ENCODE measurements around the gene PGGT1B.
"Not testable (repeated sequence)": the region's sequence is repeated elsewhere in the genome, so short reads cannot be mapped to it uniquely, and the experiment has no call there.

The PGGT1B gene

DNA sequence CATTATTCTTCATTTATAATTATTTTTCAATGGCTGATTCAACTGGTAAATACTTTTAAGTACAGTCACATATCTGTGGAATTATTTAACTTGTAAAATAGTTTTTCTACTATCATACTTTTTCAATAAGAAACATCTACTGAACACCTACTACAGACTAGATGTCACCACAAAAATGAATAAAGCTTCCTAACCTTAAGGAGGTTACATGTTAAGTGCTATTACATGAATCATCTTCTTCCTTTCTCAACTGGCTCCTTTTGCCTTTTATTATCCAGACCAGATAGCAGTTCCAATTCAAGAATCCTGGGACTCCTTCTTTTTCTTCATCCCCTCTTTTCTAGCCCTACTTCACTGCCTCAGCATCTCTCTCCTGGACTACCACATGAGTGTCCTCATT lies 4.7 kb downstream of the PGGT1B start:
- no peak for DNase-seq

DNA sequence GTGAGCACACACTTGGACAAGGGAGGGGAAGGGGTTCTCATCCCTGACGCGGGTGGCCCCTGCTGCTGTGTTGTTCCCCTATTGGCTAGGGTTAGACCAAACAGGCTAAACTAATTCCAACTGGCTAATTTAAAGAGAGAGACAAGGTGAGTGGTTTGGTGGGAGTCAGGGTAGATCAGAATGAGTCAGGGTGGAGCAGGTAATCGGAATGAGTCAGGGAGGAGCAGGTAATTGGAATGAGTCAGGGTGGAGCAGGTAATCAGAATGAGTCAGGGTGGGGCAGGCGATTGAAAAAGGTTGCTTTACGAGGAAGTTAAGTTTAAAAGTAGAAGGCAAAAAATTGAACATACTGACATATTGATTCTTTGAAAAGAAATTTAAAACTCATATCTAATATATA lies 13.3 kb downstream of the PGGT1B start:
- DNase-seq = not testable (repeated sequence)

DNA sequence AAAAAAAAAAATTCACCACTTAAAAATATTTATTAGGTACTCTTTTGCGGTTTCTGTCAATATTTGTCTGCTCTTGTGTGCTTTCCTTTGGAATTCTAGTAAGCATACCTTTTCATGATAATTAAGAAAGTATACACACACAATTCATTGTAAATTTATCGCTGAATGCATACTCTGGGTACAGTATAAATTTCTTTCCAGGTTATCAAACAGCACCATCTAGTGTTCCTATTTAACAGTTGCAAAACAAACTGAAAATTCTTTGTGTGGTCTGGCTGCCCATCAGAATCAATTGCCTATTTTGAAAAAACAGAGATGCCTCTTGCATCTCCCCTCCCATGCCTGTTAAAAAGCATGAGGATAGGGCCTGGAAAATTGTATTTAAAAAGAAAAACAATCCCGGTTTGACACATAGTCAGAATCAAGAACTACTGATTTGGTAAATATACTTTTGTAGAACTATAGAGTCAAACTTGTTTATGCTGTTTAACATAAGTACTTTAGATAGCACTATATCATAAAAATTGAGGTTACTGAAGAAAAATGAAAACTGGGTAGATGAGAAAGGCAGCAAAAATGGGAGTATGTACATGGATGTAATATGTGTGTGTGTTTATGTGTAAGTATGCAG lies 16.2 kb downstream of the PGGT1B start:
- DNase-seq = no peak

DNA sequence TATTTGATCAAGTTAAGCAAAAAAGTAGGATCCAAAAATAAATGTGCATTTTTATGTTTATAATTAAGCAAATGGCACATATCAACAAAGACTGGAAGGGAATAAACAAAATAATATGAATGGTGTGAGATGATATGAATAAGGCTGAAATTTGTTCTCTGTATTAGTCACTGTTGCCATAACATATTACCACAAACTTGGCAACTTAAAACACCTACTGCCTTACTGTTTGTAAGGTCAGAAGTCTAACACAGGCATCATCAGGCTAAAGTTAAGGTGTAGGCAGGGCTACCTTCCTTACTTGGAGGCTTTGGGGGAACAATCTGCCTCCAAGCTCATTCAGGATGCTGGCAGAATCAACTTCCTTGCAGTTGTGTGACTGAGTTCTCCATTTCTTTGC lies 19.3 kb downstream of the PGGT1B start:
- DNase-seq = no peak

DNA sequence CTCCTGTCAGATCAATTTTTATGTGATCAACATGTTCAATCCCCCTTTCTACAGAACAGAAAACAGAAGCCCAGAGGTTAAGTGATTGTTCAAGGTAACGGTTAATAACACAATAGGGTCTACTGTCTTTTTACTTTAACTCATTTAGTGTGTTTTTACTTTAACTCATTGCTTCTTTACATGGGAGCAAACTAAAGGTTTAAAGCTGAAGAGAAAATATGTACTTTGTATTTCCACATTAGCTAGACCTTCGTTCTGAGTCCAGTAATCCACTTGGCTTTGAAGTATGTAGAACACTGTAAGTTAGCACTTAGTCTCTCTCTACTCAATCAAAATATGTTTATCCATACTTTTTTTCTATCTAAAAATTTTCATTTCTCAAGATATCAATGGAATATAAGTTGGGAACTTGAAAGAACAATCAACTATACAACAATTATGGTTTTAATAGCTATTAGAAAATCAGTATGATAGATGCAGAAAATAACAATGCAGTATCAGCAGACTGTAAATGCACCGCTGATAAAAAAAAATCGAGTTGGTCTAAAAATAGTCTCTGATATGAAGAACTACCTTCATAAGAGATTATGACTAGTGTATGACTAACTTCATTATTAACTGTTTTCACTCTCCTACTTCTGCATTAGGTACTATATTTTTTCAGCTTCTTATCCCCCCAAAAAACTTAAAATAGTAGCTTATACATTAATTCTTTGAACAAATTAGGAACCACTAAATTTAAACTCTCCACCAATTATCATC lies 20.6 kb downstream of the PGGT1B start:
- no peak for DNase-seq

DNA sequence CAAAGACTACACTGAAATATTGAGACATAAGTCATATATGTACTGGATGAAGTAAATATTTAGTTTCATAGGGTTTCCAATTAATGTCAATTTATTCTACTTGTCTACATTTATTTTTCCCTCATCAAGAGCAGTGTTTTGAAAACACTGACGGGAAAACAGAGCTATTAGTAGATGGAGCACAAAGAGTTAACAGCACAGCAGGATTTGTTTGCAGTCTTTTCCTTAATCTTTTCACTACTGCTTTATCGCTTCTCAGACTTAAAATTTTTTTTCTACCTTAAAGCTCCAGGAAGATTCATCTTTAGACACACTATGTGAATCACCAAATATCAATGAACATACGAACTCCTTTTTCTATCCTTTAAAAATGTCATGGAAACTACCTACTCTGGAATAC lies 25.6 kb downstream of the PGGT1B start:
- DNase-seq = no peak

DNA sequence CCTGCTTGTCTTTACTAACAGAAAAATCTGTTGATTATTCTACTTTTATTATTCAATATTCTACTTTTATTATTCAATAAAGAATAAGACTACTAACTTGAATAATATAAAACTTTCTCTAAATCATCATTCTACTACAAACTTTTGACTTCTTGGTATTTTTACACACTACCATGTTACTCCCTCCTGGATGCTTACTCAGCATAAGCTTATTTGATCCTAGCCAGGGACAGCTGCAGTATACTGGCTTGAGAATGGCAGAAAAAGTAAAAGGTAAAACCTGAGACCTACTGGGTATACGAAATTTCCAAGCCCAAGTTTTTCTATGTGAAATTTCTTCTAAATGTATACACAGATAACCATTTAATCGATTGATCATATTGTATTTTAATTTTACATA lies 26.1 kb downstream of the PGGT1B start:
- no peak for DNase-seq

DNA sequence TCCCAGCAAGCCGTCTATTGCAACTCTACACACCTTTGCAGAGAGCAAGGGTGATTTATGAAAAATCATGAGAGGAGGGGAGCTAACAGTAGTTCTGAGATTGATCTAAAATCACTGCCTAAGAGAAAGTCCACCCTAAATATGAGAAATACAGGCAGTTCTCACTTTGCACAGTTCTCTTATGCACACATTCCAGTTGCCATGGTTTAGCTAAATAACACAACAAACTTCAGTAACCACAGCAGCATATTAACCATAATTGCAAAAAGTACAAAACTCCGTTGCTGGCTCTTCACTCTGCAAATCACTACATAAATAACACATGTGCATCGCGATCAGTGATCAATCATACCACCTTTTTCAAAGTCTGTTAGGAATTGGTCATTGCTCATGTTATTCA lies 31.1 kb downstream of the PGGT1B start:
- DNase-seq = no peak

DNA sequence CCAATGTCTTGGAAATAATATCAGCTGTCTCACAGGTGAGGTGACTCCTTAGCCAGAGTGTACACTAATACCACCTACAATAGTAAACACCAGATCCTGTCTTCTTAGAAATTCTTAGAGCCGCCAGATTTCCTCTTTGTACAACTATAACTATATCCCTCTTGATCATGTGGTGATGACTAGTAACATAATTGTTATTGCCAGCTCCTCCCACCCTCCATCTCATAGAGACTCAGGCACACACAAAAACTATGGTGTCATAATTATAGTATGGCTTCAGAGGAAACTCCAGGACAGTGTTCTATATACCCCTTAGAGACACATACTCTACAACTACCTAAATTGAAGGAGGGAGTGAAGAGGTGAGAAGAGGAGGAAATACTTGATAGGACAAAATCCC lies 33.1 kb downstream of the PGGT1B start:
- DNase-seq = no peak

DNA sequence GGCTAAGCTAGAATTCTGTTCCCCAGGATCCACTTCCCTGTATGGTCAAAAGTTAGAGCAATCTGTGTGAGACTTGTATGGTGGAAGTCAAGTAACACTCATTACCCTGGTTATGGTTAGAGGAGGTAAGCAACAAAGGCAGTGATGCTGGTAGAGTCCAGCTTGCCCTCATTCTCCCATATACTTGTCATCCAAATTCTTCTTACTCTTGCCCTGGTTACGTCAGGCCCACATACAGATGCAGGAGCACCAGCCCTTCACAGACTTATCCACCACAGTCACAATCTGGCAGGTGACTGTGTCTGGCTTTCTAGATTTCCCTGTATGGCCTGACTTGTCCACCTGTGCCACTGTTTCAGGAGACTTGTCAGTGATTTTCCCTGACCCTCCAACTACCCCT lies 35.4 kb downstream of the PGGT1B start:
- DNase-seq = no peak

DNA sequence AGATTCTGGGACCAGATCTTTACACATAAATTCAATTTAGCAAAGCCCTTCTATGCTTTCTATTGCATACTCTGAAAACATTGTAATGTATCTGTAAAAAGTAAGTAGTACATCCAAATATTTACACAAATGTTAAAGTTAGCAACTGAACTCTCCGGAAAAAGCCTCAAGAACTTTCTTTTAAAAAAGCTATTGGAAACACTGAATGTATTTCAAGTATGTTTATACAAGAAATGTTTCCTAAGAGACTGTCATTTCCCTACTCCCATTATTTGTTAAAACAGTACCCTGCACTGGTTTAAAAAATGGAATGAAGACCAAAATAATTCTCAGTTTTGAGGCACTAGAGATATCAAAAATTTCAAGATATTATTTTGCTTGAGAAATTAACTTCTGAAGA lies 48.1 kb downstream of the PGGT1B start:
- DNase-seq = no peak

DNA sequence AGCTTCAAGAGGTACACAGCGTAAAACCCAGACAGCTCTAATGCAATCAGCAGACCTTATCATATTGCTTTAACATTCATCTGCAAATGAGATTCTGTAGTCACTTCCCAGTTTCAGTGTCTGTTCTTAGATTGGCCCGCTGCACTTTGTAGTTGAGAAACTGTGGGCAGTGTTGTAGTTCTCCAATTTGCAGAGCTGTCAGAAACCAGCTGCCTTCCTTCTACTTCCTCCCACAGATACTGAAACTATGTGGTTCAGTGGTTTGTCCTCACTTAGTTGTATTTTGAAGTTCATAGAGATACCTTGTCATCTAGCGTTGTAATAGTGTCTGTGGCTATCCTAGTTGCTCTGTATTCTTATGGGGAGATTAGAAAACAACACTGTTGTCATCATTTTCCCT lies 53.4 kb downstream of the PGGT1B start:
- peak; percentile 5 for DNase-seq

DNA sequence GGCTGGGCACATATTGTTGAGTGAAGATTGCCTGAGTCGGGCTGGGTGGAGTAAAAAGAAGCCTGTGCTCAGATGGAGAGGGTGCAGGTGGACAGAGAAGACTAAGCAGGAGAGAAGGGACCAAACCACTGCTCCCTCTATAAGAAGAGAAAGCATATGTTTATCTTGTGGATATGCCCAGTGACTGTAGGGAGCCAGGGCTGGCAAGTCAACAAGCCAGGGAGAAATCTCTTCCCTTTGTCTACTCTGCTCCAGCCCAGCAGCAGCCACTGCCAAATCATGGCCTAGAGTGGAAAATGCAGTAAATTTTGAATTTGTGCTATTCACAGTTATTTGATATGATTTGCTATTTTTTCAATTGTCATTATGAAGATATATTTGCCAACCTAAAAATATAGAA lies 59.7 kb downstream of the PGGT1B start:
- no peak for DNase-seq

DNA sequence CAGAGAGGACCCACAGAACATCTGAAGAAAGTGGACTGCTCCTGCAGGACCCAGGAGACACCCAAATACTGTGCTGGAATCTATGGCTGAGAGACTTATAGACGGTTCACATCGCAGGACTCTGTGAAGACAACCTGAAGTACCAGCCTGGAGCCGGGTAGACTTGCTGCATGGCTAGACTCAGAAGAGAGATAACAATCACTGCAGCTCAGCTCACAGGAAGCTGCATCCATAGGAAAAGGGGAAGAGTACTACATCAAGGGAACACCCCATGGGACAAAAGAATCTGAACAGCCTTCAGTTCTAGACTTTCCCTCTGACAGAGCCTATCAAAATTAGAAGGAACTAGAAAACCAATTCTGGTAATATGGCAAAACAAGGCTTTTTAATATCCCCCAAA lies 66.5 kb downstream of the PGGT1B start:
- no peak for DNase-seq

DNA sequence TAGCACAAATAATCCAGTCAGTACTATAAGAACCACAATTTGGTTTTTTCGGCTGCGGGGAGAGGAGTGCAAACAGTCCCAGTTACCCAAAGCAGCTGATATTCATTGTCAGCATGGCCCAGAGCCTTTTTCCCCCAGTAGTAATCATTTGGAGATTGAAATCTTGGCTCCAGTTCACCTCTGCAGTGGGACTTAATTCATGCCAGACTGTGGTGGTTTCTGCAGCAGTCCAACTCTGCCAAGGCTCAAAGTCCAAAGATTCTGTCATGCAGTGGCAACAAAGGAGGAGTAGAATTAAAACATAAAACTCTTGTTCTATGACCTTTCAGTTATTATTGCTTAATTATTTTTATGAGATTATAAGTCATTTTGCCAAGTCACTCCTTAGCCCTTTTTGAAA lies 68.0 kb downstream of the PGGT1B start:
- DNase-seq = no peak

DNA sequence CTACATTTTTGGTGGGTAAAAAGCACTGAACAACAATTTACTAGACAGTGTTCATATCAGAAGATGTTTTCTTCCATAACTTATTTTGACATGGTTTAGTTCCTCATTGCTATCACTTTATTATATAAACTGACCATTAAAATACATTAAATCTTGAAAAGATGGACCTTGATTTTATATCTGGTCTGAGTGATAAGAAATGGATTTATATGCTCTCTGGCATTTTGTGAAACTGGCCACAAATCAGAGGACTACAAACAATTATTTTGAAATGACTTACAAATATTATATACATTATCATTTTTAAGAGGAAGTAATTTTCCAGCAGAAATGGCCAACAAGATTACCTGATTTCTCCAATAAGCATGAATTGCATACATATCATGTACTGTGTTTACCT lies 69.4 kb downstream of the PGGT1B start:
- DNase-seq = no peak

DNA sequence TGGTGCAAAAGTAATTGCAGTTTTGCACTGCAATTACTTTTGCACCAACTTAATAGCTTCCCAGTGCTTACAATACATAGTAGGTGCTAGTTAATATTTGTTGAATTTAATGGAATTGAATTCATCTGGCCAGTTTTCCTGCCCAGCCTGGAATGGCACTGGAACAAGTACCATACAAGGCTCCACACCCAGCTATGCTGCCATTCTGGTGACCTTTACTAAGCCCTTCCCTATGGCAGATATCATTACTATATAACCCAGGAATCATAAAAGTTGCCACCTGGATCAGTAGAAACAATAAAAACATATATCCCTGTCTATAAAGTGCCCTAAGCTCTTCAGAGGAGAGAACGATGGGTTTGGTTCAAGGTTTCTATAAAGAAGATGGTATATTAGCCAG lies 70.6 kb downstream of the PGGT1B start:
- DNase-seq = no peak

DNA sequence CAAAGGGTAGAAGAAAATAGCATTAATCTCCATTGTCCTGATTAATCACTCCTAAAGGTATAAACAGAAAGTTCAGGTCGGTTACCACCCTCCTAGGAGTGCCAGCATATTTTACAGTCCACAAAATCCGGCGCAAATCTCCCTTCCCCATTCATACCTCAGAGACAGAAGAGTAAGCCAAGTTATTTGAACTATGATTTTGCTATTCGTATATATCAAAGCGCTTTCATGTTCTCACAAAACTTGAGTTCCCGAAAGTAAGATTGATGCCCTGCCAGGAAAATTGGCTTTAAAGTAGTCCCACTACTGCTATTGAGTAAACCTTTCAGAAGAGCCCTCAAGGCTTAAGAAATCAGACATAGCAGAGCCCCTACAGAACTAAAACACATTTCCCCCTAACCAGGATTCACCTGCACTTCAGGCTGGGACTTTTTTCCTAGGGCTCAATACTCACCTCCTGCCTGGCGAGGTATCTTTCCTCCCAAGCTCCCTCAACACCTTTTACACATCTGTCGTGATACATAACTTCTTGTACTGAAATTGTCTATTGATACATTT lies 71.1 kb downstream of the PGGT1B start:
- no peak for DNase-seq

DNA sequence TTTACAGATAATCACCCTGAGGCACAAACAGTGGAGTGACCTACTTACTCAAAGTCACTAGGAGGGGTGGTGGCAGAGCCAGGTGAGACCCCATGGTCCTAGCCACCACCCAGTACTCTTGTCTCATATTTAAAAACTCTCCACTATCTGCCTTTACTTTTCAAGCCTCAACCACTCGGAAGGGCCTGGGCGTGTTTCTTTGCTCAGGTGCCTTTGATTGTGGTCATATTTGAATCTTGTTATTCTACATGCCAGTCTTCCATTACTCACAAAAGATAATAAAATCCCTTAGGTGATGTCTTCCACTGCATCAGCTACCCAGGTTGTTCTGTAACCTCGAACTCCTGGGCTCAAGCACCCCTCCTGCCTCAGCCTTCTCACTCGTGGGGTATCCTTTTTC lies 72.3 kb downstream of the PGGT1B start:
- DNase-seq = no peak

DNA sequence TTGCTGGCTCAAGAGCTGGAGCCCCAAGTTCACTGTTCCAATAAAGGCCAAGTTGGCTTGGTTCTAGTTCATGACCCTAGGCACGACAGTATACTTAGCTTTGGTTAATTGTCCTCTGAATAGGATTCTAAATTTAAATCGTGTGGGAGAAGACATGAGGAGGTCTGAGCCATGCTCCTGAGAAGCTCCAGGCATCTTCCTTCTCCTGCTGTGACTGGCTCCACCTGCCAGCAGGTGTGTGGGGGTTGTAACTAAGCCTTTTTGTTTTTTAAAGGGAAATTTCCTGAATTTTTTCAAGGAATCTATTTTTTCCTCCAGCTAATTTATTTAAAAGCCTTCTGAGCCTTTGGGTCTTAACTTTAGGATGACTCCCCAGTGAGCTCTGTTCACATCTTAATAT lies 72.8 kb downstream of the PGGT1B start:
- no peak for DNase-seq

DNA sequence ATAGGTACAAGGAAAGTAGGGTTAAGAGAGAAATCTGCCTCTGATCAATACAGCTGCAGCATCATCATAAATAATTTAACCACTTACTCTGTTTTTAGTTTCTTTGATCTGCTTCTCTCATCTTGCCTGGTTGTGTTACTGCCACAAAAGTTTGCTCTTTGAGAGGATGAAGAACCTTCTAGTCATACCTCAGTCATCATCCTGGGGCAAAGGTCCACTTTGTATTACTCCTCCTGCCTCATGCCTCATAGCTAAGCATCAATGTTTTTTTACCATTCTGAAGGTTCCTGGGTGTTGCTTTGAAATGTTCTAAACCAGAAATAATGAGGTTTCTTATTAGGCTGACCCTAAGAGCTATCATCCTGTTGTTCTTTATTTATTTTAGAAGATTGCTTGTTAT lies 75.9 kb downstream of the PGGT1B start:
- no peak for DNase-seq

DNA sequence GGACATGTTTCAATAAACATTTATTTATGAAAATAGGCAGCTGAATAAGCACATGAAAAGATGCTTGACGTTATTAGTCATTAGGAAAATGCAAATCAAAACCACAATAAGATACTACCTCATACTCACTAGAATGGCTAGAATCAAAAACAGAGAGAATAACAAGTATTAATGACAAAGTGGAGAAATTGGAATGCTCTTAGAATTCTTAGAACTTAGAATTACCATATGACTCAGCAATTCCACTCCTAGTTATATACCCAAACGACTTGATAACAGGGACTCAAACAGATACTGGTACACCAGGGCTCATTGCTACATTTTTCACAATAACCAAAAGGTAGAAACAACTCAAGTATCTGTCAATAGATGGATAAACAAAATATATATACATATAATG lies 77.9 kb downstream of the PGGT1B start:
- no peak for DNase-seq

DNA sequence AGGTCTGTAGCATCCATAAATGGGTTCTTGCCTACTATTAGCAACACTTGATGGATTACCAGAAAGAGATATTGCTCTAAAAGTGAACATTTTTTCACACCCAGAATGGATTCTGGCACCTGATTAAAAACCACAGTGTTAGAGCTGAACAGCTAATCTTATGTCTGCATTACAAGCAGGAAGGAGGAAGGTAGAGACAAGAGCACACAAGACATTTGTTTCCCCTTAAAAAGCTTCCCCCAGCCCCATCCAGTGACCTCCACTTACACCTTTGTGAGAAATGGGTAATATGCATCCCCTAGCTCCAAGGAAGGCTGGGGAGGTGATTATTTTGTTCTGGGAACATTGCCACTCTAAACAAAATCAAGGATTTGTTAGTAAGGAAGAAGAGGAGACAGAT lies 80.9 kb downstream of the PGGT1B start:
- no peak for DNase-seq

DNA sequence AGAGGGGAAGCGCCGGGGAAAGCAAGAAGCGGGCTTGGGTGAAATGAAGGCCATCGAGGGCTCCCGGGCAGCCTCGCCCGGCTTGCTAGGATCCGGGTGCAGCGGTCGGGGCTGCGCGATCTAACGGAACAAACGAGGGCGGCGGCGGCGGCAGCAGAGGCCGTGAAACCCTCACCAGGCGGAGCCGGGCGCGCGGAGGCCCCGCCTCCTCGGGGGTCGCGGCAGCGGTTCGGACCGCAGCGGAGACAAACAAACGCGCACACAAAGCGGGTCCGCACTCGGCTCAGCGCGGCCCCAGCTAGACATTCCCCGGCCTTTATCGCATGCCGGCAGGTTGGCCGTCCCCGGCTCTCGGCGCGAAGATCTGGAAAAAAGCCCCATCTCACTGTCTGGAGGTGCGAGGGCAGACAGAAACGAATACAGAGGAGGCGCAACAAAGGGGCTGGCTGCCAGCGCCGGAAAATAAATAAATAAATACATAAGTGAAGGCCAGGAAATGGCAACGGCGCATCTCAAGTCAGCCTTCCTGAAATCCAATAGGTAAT lies 82.4 kb downstream of the PGGT1B start:
- peak; percentile 36 for DNase-seq
